Measurements from ENCODE around the gene DAB2IP. TPM values are rescaled to one million over a fixed set of nuclear protein-coding genes. Genes with fewer than 3 reads are reported as not detected.

The DAB2IP gene
- total RNA-seq: 10 to 100 TPM; 38.0 to 47.0 TPM

GRCh38 chr9:121651295-121652020, at the start of gene DAB2IP:
TSS of gene DAB2IP (plus strand) at chr9:121651634. CDS start at chr9:121651776, 142 bp downstream.
- Histone ChIP-seq H3K27me3 (no peaks in the 10 kb centered on the region), H3K9me3 (no peaks in the 10 kb centered on the region), H3K27ac (peak within 1 kb of the TSS; percentile 74 to 80), H3K4me3 (peak within 1 kb of the TSS; percentile 55 to 64), H3K36me3 (no peaks in the 10 kb centered on the region), H3K4me1 (peaks cover 0 to 78% of the 10 kb centered on the region in 2 donors)
- no peak for DNase-seq (ENCODE audit: low spot score)
- no peak for TF ChIP-seq CTCF (IDR thresholded peaks at IDR 0.05)

DNA sequence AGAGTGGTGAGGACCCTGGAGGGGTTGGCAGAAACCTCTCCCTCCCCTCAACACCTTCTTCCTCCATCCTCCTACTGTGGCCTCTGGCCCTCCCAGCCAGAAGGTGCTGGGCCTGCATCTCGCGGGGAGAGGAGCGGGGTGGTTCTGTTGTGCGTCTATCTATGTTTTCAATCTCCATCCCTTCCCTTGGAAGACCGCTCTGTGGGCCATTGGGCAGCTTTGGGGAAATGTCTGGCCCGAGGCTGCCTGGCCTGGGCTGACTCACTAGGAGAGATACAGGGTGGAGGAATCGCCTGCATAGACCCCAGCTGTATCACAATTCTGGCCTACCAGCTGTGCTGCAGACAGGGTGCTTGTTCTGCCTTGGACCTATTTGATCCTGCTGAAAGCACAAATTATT, 48.4 kb upstream of the DAB2IP start:
- no peak for DNase-seq (ENCODE audit: low spot score)
- no peak for TF ChIP-seq CTCF (IDR thresholded peaks at IDR 0.05)
- H3K9me3 ChIP-seq: no peaks in the 10 kb centered on the region
- no peak overlapping the region for H3K4me3 ChIP-seq
- H3K4me1 ChIP-seq: peaks cover 0 to 88% of the 10 kb centered on the region in 2 donors
- H3K27me3 ChIP-seq: no peaks in the 10 kb centered on the region
- no peak overlapping the region for H3K27ac ChIP-seq
- no peaks in the 10 kb centered on the region for H3K36me3 ChIP-seq

GRCh38 chr9:121604242-121604641, 47.2 kb upstream of the DAB2IP start:
- Histone ChIP-seq H3K4me3 (no peak overlapping the region), H3K9me3 (no peaks in the 10 kb centered on the region), H3K4me1 (peaks cover 0 to 92% of the 10 kb centered on the region in 2 donors), H3K27me3 (no peaks in the 10 kb centered on the region), H3K27ac (peak overlapping the region; percentile 67 to 71), H3K36me3 (no peaks in the 10 kb centered on the region)
- no peak for DNase-seq (ENCODE audit: low spot score)
- TF ChIP-seq CTCF (IDR thresholded peaks at IDR 0.05): no peak

GRCh38 chr9:121604654-121605053, 46.8 kb upstream of the DAB2IP start:
- no peaks in the 10 kb centered on the region for H3K27me3 ChIP-seq
- no peak for DNase-seq (ENCODE audit: low spot score)
- peak overlapping the region; percentile 67 to 71 for H3K27ac ChIP-seq
- no peak overlapping the region for H3K4me3 ChIP-seq
- H3K9me3 ChIP-seq: no peaks in the 10 kb centered on the region
- H3K36me3 ChIP-seq: no peaks in the 10 kb centered on the region
- peaks cover 0 to 93% of the 10 kb centered on the region in 2 donors for H3K4me1 ChIP-seq
- no peak for TF ChIP-seq CTCF (IDR thresholded peaks at IDR 0.05)

GRCh38 chr9:121607434-121608167, 43.8 kb upstream of the DAB2IP start:
- no peak for TF ChIP-seq CTCF (IDR thresholded peaks at IDR 0.05)
- Histone ChIP-seq H3K9me3 (no peaks in the 10 kb centered on the region), H3K27ac (peak overlapping the region; percentile 75 to 86), H3K4me1 (peaks cover 0 to 92% of the 10 kb centered on the region in 2 donors), H3K27me3 (no peaks in the 10 kb centered on the region), H3K4me3 (peak overlapping the region in 1 of 2 donors; percentile 1), H3K36me3 (no peaks in the 10 kb centered on the region)
- DNase-seq (ENCODE audit: low spot score): peak; percentile 65

Measured in right atrium auricular region (tissue), 2 donors.